GM19240 (cell line): ENCODE data around the gene MYOC.
"Not testable (repeated sequence)": the region's sequence is repeated elsewhere in the genome, so short reads cannot be mapped to it uniquely, and the experiment has no call there.

Experiments used
- DNase-seq: peaks from one replicate; pipeline ENCODE4 v3.0.0; 2011; ENCODE audit warnings: low spot score; ENCODE audit not compliant: insufficient read length

MYOC gene

GRCh38 chr1:171653796-171654195, 1.3 kb upstream of the MYOC start:
- no peak for DNase-seq

GRCh38 chr1:171646249-171646560, 6.3 kb downstream of the MYOC start:
- DNase-seq, result no peak

- no peak for DNase-seq
Observed at GRCh38 chr1:171645553-171646248, 6.8 kb downstream of the MYOC start.

- DNase-seq, result peak; percentile 27
Observed at GRCh38 chr1:171644805-171645483, 7.5 kb downstream of the MYOC start.

- DNase-seq, result no peak
Observed at GRCh38 chr1:171643156-171643555, 9.3 kb downstream of the MYOC start.

GRCh38 chr1:171642197-171642596, 10.3 kb downstream of the MYOC start:
- no peak for DNase-seq

GRCh38 chr1:171641076-171641864, 11.2 kb downstream of the MYOC start:
- DNase-seq, result no peak

DNA sequence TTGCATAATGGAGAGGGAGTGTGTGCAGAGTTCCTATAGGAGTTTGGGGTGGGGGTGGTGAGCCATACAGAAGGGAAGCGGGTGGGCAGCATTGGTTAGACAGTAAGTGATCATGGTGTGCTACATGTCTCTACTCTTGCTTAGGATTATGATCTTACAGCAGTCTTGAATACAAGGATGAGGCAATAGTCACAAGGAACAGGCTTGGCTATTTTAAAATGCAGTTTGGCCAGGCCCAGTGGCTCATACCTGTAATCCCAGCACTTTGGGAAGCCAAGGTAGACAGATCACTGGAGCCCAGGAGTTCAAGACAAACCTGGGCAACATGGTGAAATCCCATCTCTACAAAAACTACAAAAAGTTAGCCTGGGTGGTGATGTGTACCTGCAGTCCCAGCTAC, 12.3 kb downstream of the MYOC start:
- DNase-seq, result no peak

DNA sequence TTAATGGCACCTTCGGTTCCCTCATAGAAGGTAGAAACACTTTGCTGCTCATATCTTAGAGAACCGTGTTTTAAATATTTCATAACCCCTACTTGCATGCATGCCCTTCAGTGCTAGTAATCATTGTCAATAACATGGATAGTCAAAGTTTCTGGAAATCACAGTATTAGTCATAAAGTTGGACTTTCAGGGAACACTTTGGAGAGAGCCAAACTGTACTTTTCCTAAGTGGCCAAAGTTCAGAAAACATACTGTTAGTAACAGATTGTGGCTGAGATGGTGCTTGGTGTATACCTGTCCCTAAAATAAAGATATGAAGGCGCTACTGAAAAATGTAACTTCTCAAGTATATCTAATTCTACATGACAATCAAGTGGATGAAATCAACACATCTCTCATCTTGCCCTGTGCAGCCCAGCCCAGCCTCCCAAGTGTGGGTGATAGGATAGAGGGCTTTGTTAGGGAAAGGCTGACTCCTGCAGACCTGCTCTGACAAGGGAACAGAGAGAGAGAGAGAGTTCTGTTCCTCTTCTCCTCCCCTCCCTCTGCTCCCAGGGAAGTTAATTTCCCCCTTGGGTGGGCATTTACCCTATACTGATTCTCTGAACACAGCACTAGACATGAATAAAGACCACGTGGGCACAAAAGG, 14.4 kb downstream of the MYOC start:
- DNase-seq, result no peak

GRCh38 chr1:171636141-171636540, 16.3 kb downstream of the MYOC start:
- DNase-seq, result no peak

DNA sequence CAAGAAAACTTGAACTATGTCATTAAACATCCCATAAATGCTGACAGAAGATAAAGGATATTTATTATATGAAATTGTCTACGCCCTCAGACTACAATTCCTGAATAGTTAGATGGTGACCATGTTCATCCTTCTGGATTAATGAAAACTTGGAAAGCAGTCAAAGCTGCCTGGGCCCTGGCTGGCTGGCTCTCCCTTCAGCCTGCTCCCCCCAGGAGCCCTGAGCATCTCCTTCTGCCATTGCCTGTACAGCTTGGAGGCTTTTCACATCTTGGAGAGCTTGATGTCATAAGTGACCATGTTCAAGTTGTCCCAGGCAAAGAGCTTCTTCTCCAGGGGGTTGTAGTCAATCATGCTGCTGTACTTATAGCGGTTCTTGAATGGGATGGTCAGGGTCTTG, 16.8 kb downstream of the MYOC start:
- no peak for DNase-seq

DNA sequence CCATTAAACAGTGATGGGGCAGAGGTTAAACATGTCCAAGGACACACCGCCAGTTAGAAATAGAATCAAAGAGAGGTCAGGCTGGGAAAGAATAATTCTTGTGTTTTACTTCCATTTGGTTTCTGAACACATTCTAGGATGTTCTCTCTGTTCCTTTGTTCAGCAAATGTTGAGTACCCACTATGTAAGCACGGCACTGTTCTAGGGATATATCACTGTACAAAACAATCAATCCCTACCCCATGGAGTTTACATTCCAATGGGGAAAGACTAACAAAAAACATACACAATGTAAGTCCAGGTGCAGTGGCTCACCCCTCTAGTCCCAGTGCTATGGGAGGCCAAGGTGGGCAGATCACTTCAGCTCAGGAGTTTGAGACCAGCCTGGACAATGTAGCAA, 24.3 kb downstream of the MYOC start:
- DNase-seq, result no peak

GRCh38 chr1:171627020-171627419, 25.5 kb downstream of the MYOC start:
- DNase-seq, result no peak

DNA sequence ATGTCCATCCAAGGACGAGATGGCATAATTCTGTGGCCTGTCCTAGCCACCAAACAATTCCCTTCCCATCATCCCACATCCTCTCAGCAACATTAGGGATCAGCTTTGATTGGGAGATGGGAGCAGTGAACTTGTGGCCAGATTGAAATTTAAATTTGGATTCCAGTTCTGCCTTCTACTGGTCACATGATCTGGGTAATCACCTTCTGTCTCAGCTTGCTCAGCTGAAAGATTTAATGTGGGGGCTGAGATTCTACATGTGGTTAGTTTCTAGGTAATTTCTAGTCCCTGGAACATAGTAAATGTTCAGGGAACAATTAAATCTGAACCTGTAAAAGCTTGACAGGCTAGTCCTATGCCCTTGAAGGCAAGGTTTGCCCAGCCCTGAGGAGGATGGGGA, 27.3 kb downstream of the MYOC start:
- DNase-seq, result no peak

- no peak for DNase-seq
Observed at GRCh38 chr1:171623651-171624331, 28.7 kb downstream of the MYOC start.

DNA sequence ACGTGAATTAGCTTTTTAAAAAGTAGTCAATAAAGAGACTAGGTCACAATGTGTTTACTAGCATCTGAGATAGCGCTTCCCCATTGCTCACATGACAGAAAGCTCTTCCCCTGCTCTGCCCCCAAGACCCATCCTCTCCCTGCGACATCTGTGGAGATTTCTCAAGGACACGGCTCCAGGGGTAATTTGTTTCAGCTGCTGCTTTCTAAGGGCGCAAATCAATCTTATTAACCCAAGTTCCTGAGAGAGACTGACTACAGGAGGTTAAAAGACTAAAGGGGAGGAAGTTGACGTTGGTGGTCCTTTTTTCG, 30.4 kb downstream of the MYOC start, which contains the start of gene MYOCOS:
MYOCOS (plus strand) TSS at position 92 of the 311 bp plus-strand sequence. CDS start 1,641 bp downstream, outside the sequence.
- no peak for DNase-seq

GRCh38 chr1:171616586-171616985, 35.9 kb downstream of the MYOC start:
- no peak for DNase-seq

GRCh38 chr1:171615122-171615906, 37.2 kb downstream of the MYOC start:
- not testable (repeated sequence) for DNase-seq

GRCh38 chr1:171613282-171613681, 39.2 kb downstream of the MYOC start:
- no peak for DNase-seq

- DNase-seq, result no peak
Observed at GRCh38 chr1:171611306-171611705, 41.2 kb downstream of the MYOC start.

DNA sequence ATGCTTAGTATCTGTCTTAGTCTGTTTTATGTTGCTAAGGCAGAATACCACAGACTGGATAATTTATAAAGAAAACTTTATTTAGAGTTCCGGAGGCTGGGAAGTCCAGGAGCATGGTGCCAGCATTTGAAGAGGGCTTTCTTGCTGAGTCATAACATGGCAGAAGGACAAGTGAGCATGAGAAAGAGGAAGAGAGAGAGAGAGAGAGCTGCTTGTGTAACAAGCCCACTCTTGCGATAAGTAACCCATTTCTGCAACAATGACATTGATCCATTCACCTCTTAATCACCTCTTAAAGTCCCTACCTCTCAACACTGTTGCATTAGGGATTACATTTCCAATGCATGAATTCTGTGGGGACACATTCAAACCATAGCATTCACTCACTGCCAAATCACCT, 42.1 kb downstream of the MYOC start:
- DNase-seq, result no peak
